HepG2 (cell line): ENCODE measurements around the gene BACE1-AS. TPM values are rescaled to one million over a fixed set of nuclear protein-coding genes. Genes with fewer than 3 reads are reported as not detected.

Experiments used
- AGO1 ChIP-seq: fragments of 200-400 bp; formaldehyde crosslinking; IDR thresholded peaks from 2 replicates; pipeline ENCODE4 v1.6.1; 2017; ENCODE audit warnings: mild to moderate bottlenecking, low read depth, low read length, moderate library complexity; ENCODE audit not compliant: poor library complexity, severe bottlenecking
- ATRX ChIP-seq: sonication (generic); formaldehyde crosslinking; IDR thresholded peaks from 2 replicates; pipeline ENCODE4 v1.4.0; 2020; ENCODE audit warnings: missing genetic modification reagents, borderline replicate concordance
- CC2D1A ChIP-seq: sonication (generic); formaldehyde crosslinking; IDR thresholded peaks from 2 replicates; pipeline ENCODE4 v1.8.1; 2023; ENCODE audit warnings: mild to moderate bottlenecking, missing genetic modification reagents
- CCAR2 ChIP-seq: fragments of 200-400 bp; formaldehyde crosslinking; optimal IDR thresholded peaks from 2 replicates; pipeline ENCODE3; 2018; ENCODE audit warnings: low read depth, mild to moderate bottlenecking, low read length, moderate library complexity
- CHD2 ChIP-seq: IDR thresholded peaks from 2 replicates; pipeline ENCODE4 v1.6.1; 2011; ENCODE audit warnings: low read depth, low read length, improper control_type of control experiment
- DNMT3B ChIP-seq: conservative IDR thresholded peaks from 2 replicates; pipeline ENCODE4 v1.6.1; 2016; ENCODE audit warnings: missing biosample characterization, control low read depth
- FOXO1 ChIP-seq: sonication (generic); formaldehyde crosslinking; IDR thresholded peaks from 2 replicates; pipeline ENCODE4 v1.4.0; 2020; ENCODE audit warnings: missing genetic modification reagents
- KDM1A ChIP-seq: IDR thresholded peaks from 2 replicates; pipeline ENCODE4 v1.6.1; 2016; ENCODE audit warnings: missing compliant biosample characterization
- KLF11 ChIP-seq: IDR thresholded peaks from 2 replicates; pipeline ENCODE4 v1.6.1; 2016; ENCODE audit warnings: missing compliant biosample characterization
- MTA1 ChIP-seq: sonication (generic); formaldehyde crosslinking; IDR thresholded peaks from 2 replicates; pipeline ENCODE4 v1.4.0; 2020; ENCODE audit warnings: missing genetic modification reagents, mild to moderate bottlenecking, borderline replicate concordance
- NCOA1 ChIP-seq: sonication (generic); formaldehyde crosslinking; IDR thresholded peaks from 2 replicates; pipeline ENCODE4 v1.9.0; 2021; ENCODE audit warnings: missing genetic modification reagents
- NFATC3 ChIP-seq: sonication (generic); formaldehyde crosslinking; IDR thresholded peaks from 2 replicates; pipeline ENCODE4 v1.5.1; 2020; ENCODE audit warnings: mild to moderate bottlenecking, missing genetic modification reagents
- POLR2AphosphoS2 ChIP-seq: IDR thresholded peaks from 2 replicates; pipeline ENCODE4 v1.6.1; 2011; ENCODE audit warnings: low read depth, low read length, improper control_type of control experiment
- PPARG ChIP-seq: conservative IDR thresholded peaks from 2 replicates; pipeline ENCODE4 v1.6.1; 2016; ENCODE audit warnings: missing biosample characterization, missing genetic modification reagents
- RNF2 ChIP-seq: fragments of 450-650 bp; conservative IDR thresholded peaks from 2 replicates; pipeline ENCODE4 v1.6.1; 2016; ENCODE audit warnings: low read depth
- SALL1 ChIP-seq: sonication (generic); formaldehyde crosslinking; IDR thresholded peaks from 2 replicates; pipeline ENCODE4 v1.8.0; 2022; ENCODE audit warnings: mild to moderate bottlenecking, missing genetic modification reagents
- SNAI1 ChIP-seq: sonication (generic); formaldehyde crosslinking; IDR thresholded peaks from 2 replicates; pipeline ENCODE4 v1.5.0; 2020; ENCODE audit warnings: mild to moderate bottlenecking, missing genetic modification reagents, borderline replicate concordance
- ZEB1 ChIP-seq: IDR thresholded peaks from 2 replicates; pipeline ENCODE4 v1.6.1; 2012; ENCODE audit warnings: mild to moderate bottlenecking, low read depth, inconsistent platforms; ENCODE audit not compliant: insufficient replicate concordance
- ZNF326 ChIP-seq: sonication (generic); formaldehyde crosslinking; IDR thresholded peaks from 2 replicates; pipeline ENCODE4 v1.4.0; 2020; ENCODE audit warnings: missing genetic modification reagents, borderline replicate concordance
- ZNF383 ChIP-seq: sonication (generic); formaldehyde crosslinking; IDR thresholded peaks from 2 replicates; pipeline ENCODE4 v1.4.0; 2020; ENCODE audit warnings: missing genetic modification reagents, mild to moderate bottlenecking, borderline replicate concordance
- ZNF790 ChIP-seq: sonication (generic); formaldehyde crosslinking; IDR thresholded peaks from 2 replicates; pipeline ENCODE4 v1.8.0; 2022; ENCODE audit warnings: missing genetic modification reagents, mild to moderate bottlenecking, borderline replicate concordance
- polyA plus RNA-seq, 8 experiments: library from polyadenylated mRNA; depleted of rRNA in 3 of 8; stranded (reverse) in 7 of 8; unstranded in 1 of 8; fragments of >200 nt; fragmentation: Illumina TruSeq in 4 of 8; extraction: Trizol in 4 of 8; gene quantifications; 2 replicates each; pipeline versions ENCODE4 v1.2.1 to v1.2.3, GENCODE V29; 2011 to 2016; ENCODE audit warnings: low read depth in 4 of 8, missing spikeins in 1 of 8, mixed read lengths in 1 of 8; ENCODE audit not compliant: insufficient read depth in 1 of 8
- total RNA-seq, 5 experiments: library from RNA; depleted of rRNA; stranded (reverse); fragments of >200 nt; fragmentation: Illumina TruSeq; extraction: Trizol; gene quantifications; 2 replicates each; pipeline ENCODE4 v1.2.3, GENCODE V29; 2016; ENCODE audit warnings: low read depth in 1 of 5
- TF ChIP-seq, protein P1 (sequence below): sonication (generic); formaldehyde crosslinking; IDR thresholded peaks from 2 replicates; pipeline ENCODE4 v1.5.1; 2020; ENCODE audit warnings: mild to moderate bottlenecking, missing genetic modification reagents, borderline replicate concordance
- TF ChIP-seq, protein P2 (sequence below): sonication (generic); formaldehyde crosslinking; IDR thresholded peaks from 2 replicates; pipeline ENCODE4 v1.4.0; 2020; ENCODE audit warnings: missing genetic modification reagents
- TF ChIP-seq, protein P3 (sequence below): sonication (generic); formaldehyde crosslinking; IDR thresholded peaks from 2 replicates; pipeline ENCODE4 v1.4.0; 2020; ENCODE audit warnings: mild to moderate bottlenecking, low read depth, missing genetic modification reagents
- TF ChIP-seq, protein P4 (sequence below), 2 experiments: sonication (generic) in 1 of 2; formaldehyde crosslinking in 1 of 2; IDR thresholded peaks; 2 replicates each; pipeline versions ENCODE4 v1.5.1 to v1.6.1; 2011 to 2020; ENCODE audit warnings: borderline replicate concordance in 1 of 2, low read depth in 1 of 2, low read length in 1 of 2, mild to moderate bottlenecking in 1 of 2, missing genetic modification reagents in 1 of 2, moderate library complexity in 1 of 2

The BACE1-AS gene
- total and polyA plus RNA-seq, 2 of the 13 experiments (the other 11 are each of a cell fraction or from before 2014, with no cell fraction given), result 2.0 to 3.9 TPM

DNA sequence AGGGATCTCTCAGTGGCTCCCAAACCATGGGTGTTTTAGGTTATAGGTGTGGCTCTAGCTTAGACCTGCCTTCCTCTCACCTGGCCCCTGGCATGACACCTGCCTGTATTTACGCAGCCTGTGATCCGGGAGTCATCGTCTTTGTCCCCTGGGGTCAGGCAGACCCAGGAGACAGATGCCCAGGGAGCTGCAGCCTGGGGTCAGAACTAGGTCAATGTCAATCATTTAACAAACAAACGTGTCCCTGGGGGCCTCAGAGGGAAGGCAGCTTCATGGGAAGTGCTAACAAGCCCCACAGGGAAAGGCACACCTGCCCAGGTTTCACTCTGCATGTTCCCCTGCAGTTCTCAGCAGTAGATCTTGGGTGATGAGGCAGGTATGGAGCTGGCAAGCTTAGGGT, 12.0 kb downstream of the BACE1-AS start (continued):
- TF ChIP-seq ZNF790 (CRISPR knock-in tag) (no peak), ZEB1 (peak; percentile 88), NCOA1 (CRISPR knock-in tag) (no peak), ATRX (CRISPR knock-in tag) (no peak), PPARG (CRISPR knock-in tag) (0 out of 2 replicates have a peak, but pooled peaks have one; percentile 45), RNF2 (no peak), AGO1 (no peak), CCAR2 (no peak), DNMT3B (CRISPR knock-in tag) (no peak), FOXO1 (peak; percentile 54; the same call in 1 of the 2 replicates), CC2D1A (CRISPR knock-in tag) (no peak), ZNF383 (CRISPR knock-in tag) (no peak), POLR2AphosphoS2 (no peak), ZNF326 (CRISPR knock-in tag) (no peak), KDM1A (CRISPR knock-in tag) (no peak), SALL1 (CRISPR knock-in tag) (peak; percentile 75), SNAI1 (CRISPR knock-in tag) (no peak), KLF11 (no peak), MTA1 (no peak; the same call in 1 of the 2 replicates), NFATC3 (CRISPR knock-in tag) (no peak), CHD2 (no peak)
- TF ChIP-seq, protein P1, sequence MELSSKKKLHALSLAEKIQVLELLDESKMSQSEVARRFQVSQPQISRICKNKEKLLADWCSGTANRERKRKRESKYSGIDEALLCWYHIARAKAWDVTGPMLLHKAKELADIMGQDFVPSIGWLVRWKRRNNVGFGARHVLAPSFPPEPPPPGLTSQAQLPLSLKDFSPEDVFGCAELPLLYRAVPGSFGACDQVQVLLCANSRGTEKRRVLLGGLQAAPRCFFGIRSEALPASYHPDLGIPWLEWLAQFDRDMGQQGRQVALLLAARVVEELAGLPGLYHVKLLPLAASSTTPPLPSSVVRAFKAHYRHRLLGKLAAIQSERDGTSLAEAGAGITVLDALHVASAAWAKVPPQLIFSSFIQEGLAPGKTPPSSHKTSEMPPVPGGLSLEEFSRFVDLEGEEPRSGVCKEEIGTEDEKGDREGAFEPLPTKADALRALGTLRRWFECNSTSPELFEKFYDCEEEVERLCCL, result no peak
- TF ChIP-seq, protein P2, sequence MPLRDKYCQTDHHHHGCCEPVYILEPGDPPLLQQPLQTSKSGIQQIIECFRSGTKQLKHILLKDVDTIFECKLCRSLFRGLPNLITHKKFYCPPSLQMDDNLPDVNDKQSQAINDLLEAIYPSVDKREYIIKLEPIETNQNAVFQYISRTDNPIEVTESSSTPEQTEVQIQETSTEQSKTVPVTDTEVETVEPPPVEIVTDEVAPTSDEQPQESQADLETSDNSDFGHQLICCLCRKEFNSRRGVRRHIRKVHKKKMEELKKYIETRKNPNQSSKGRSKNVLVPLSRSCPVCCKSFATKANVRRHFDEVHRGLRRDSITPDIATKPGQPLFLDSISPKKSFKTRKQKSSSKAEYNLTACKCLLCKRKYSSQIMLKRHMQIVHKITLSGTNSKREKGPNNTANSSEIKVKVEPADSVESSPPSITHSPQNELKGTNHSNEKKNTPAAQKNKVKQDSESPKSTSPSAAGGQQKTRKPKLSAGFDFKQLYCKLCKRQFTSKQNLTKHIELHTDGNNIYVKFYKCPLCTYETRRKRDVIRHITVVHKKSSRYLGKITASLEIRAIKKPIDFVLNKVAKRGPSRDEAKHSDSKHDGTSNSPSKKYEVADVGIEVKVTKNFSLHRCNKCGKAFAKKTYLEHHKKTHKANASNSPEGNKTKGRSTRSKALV (CRISPR knock-in tag), result no peak
- TF ChIP-seq, protein P3, sequence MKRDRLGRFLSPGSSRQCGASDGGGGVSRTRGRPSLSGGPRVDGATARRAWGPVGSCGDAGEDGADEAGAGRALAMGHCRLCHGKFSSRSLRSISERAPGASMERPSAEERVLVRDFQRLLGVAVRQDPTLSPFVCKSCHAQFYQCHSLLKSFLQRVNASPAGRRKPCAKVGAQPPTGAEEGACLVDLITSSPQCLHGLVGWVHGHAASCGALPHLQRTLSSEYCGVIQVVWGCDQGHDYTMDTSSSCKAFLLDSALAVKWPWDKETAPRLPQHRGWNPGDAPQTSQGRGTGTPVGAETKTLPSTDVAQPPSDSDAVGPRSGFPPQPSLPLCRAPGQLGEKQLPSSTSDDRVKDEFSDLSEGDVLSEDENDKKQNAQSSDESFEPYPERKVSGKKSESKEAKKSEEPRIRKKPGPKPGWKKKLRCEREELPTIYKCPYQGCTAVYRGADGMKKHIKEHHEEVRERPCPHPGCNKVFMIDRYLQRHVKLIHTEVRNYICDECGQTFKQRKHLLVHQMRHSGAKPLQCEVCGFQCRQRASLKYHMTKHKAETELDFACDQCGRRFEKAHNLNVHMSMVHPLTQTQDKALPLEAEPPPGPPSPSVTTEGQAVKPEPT (CRISPR knock-in tag), result no peak
- TF ChIP-seq, protein P4, sequence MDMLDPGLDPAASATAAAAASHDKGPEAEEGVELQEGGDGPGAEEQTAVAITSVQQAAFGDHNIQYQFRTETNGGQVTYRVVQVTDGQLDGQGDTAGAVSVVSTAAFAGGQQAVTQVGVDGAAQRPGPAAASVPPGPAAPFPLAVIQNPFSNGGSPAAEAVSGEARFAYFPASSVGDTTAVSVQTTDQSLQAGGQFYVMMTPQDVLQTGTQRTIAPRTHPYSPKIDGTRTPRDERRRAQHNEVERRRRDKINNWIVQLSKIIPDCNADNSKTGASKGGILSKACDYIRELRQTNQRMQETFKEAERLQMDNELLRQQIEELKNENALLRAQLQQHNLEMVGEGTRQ (IDR thresholded peaks at IDR 0.05; ENCODE audit: low read depth, low read length), result no peak
- TF ChIP-seq, protein P4 (CRISPR knock-in tag; IDR thresholded peaks at IDR 0.05; ENCODE audit: borderline replicate concordance), result no peak
